NCI-H1417 treated with DMSO at 0.1 percent for 48 hours (cell line): ENCODE data around the gene SAMD11.

ENCODE experiments used
- DNase-seq: peaks from one replicate; lab custom pipeline; 2025; lab: John Stamatoyannopoulos, UW

The SAMD11 gene

DNA sequence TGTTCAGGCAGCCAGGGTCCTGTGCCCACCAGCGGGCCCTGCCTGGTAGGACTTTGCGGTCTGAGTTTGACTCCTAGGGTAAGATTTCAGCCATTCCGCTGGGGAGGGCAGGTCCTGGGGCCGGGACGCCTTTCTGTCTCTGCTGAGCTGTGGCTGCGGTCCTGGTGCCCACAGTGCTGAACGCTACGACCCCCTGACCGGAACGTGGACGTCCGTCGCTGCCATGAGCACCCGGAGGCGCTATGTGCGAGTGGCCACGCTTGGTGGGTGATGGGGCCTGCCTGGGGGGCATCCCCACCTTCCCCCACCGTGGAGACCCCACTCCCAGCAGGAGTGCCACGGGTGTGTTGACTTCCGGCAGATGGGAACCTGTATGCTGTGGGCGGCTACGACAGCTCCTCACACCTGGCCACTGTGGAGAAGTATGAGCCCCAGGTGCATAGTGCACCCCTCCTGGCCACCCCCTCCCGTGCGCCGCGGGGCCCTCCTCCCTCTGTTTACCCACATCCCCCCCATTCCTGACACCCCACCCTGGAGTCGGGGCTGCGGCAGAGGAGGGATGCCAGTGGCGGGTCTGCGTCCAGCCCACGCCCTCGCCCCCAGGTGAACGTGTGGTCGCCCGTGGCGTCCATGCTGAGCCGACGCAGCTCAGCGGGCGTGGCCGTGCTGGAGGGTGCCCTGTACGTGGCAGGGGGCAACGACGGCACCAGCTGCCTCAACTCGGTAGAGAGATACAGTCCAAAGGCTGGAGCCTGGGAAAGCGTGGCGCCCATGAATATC, 40.2 kb downstream of the SAMD11 start:
- no peak for DNase-seq

DNA sequence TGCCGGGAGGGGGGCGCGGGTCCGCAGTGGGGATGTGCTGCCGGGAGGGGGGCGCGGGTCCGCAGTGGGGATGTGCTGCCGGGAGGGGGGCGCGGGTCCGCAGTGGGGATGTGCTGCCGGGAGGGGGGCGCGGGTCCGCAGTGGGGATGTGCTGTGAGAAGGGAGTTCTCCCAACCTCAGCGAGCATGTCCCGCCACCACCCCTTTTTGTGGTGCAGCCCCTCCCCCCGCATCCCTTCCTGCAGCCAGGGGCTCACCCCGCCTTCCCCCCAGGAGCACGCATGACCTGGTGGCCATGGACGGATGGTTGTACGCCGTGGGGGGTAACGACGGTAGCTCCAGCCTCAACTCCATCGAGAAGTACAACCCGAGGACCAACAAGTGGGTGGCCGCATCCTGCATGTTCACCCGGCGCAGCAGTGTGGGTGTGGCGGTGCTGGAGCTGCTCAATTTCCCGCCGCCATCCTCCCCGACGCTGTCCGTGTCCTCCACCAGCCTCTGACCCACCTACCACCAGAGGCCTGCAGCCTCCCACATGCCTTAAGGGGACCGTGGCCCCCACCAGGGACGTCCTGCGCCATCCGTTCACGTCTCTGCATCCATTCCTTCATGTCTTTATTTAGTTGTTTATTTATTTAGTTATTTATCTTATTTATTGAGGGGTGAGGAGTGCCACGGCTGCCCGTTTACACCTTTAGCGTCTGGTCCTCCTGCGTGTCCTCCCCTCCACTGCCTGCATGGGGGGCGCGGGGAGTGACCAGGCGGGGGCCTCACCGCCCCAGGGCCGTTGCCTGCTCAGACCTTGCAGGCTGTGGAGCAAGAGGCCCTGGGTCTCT, 41.2 kb downstream of the SAMD11 start:
- no peak for DNase-seq

DNA sequence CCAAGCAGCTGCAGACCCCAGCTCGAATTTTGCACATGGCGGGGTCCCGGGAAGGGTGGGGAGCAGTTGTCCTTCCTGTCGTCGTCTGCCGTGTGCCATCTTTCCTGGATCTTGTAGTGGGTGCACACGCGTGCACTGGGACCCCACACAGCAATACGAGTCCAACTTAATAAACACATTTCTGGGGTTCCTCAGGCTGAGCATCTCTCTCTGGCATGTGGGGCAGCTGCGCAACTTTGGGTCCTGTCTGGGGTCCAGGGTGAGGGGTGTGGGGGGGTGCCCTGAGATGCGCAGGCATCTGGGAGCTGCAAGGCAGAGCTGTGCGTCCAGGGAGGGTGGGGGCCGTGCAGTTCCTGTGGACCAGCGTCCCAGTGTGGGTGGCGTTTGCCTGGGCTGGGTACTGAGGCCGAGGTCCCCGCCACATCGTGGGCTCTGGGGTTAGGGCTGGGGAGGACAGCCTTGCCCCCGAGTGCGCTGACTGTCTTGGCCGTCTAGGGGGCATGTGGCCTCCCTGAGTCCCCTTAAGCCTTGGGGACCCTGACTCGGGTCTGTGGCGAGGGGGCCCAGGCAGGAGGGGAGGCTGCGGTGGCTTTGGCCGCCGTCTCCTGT, 41.9 kb downstream of the SAMD11 start:
- DNase-seq: no peak

GRCh38 chr1:966135-966703, 42.5 kb downstream of the SAMD11 start, which contains the start of gene PLEKHN1:
Gene PLEKHN1 (plus strand): TSS chr1:966482. CDS start chr1:966532, 50 bp downstream.
- DNase-seq: no peak

DNA sequence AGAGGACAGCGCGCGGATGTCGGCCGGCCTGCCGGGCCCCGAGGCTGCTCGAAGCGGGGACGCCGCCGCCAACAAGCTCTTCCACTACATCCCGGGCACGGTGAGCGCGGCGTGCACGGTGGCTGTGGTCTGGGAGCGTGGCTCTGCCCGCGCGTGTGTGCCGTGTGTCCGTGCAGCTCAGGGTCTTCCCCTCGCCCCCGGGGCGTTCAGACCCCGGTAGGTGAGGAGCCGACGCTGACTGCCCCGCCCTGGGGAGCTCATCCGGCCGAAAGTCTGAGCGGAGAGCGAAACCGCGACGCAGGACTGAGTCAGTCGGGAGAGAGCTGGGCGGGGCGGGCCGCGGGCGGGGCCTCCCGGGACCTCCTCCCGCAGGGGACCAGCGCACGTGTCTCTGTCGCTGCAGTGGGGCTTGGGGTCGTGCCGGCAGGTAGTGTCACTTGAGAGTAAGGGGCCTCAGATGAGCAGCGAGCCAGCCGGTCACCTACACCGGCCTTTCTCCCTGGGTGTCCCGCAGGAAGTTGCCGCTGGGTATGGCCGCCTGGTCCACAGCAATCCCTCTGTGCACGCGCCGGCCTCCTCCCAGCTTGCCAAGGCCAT, 43.1 kb downstream of the SAMD11 start:
- no peak for DNase-seq

DNA sequence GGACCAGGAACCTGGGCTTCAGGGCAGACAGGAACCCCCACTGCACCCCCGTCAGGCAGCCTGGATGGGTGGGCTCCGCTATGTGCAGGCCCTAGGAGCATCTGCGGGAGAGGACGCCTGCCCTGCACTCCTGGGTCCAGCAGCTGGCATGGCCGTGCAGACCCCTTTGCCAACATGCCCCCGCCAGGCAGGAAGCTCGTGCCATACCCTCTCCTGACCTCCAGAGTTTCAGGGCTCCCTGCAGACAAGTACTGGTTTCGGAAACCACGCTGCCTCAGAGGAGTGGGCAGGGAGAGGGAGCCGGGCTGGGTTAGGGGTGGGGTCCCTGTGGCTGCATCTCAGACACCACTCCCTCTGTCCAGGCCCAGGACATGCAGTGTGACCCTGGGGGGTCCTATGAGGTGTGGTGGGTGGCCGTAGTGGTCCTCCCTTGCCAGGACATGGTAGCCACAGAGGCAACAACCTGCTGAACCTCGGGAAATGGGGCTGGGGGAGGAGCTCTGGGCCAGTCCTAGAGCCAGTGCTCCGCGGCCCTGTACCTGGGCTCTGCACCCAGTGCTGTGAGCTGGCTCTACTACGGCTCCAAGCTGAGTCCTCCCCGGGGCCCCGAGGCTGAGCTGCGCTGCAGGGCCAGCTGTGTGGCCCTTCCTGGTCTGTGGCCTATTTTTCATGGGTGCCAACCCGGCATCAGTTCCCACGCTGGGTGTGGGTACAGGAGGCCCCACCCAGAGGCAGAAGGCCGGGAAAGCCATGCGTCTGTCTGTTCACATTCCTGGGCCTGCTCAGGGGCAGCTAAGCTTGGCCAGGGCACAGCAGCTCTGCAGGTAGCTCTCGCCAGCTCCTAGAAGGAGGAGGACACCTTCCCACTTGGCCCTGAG, 44.0 kb downstream of the SAMD11 start:
- no peak for DNase-seq

DNA sequence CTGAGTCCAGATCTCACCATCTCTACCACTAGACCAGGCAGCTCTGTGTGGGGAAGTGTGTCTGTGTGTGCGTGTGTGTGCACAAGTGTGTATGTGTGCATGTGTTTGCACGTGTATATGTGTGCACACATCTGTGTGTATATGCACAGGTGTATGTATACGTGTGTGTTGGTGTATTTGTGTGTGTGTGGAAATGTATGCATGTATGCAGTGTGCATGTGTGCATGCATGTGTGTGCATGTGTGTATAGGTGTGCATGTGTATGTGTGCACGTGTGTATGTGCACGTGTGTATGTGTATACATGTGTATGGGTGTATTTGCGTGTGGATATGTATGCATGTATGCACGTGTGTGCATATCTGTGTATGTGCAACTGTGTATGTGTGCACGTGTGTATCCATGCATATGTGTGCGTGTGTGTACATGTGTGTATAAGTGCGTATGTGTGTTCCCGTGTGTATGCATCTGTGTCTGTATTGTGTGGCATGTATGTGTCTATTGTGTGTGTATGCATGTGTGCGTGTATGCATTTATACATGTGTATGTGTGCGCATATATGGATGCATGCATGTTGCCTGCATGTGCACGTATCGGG, 45.6 kb downstream of the SAMD11 start:
- no peak for DNase-seq

DNA sequence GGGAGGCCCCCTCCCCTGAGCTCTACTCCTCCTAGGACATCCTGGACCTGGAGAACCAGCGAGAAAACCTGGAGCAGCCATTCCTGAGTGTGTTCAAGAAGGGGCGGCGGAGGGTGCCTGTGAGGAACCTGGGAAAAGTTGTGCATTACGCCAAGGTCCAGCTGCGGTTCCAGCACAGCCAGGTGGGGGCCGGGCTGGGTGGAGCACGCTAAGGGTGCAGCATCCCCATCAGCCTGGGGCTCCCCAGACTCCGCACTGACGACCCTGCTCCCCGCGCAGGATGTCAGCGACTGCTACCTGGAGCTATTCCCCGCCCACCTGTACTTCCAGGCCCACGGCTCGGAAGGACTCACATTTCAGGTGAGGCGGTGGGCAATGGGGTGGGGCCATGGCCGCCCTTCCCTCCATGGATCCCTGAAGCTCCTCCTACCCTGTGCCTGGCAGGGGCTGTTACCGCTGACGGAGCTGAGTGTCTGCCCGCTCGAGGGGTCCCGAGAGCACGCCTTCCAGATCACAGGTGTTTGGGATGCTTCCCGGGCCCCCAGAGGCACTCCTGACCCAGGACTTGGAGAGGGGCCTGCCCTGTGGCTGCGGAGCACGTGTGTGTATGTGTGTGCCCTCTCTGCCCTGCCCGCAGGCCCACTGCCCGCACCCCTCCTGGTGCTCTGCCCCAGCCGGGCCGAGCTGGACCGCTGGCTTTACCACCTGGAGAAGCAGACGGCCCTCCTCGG, 46.7 kb downstream of the SAMD11 start:
- no peak for DNase-seq

- DNase-seq: no peak
These were observed 47.4 kb downstream of the SAMD11 start for GRCh38 chr1:970973-971730.

DNA sequence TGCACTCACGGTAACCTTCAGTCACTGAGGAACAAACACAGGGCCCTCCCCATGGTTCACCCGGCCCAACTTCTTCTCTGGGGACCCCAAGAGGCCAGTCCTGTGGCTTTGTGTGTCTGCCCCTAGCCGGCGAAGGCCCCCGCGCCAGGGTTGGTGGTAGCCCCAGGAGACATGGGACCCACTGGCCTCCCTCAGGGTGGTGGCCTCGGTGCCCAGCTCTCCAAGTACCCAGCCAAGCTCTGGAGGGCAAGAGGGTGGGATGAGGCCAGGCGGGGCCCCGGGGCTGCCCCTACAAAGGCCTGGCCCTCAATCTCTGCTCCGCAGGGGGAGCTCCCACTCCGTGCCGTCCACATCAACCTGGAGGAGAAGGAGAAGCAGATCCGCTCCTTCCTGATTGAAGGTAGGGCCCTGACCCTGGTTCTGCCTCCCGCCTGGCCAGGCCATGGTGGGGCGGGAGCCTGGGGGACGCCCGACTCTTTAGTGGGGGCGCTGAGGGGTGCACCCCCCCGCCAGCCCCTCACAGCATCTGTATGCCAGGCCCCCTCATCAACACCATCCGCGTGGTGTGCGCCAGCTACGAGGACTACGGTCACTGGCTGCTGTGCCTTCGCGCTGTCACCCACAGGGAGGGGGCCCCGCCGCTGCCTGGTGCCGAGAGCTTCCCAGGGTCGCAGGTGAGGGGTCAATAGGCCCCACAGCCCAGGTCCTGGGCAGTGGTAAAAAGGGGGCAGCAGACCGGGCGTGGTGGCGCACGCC, 48.2 kb downstream of the SAMD11 start:
- DNase-seq: no peak

- no peak for DNase-seq
These were observed 49.2 kb downstream of the SAMD11 start for GRCh38 chr1:972726-973458.

DNA sequence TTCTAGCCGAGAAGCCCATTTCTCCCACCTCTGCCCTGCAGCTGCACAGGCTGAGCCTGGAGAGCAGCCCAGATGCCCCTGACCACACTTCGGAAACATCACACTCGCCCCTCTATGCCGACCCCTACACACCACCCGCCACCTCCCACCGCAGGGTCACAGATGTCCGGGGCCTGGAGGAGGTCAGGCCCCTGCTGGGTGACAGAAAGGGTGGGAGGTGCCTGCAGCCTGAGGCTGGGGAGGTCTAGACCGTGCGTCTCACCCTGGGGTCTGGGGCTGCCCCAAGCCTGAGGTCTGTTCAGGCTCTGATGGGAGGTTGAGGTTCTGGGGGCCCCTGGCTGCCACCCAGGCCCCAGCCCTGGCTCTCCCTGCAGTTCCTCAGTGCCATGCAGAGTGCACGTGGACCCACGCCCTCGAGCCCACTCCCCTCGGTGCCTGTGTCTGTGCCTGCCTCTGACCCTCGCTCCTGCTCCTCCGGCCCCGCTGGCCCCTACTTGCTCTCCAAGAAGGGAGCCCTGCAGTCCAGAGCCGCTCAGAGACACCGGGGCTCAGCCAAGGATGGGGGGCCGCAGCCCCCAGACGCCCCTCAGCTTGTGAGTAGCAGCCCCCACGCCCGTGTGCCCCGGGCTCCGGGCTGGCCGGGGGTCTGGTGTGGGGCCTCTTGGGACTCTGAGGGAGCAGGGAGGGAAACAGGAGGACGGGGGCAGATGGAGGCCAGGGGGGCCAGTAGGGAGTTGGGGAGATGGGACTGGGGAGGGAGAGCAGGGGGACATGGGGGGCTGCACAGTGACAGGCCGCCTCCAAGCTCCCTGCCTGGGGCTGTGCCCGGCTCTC, 50.0 kb downstream of the SAMD11 start:
- no peak for DNase-seq

DNA sequence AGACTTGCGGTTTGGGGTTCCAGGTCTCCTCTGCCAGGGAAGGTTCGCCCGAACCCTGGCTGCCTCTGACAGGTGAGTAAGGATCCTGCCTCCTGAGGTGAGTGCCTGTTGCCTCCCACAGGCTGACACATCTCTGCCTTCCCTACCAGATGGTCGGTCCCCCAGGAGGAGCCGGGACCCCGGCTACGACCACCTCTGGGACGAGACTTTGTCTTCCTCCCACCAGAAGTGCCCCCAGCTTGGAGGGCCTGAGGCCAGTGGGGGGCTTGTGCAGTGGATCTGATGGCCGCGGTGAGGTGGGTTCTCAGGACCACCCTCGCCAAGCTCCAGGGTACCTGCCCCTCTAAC, 50.5 kb downstream of the SAMD11 start:
- no peak for DNase-seq

DNA sequence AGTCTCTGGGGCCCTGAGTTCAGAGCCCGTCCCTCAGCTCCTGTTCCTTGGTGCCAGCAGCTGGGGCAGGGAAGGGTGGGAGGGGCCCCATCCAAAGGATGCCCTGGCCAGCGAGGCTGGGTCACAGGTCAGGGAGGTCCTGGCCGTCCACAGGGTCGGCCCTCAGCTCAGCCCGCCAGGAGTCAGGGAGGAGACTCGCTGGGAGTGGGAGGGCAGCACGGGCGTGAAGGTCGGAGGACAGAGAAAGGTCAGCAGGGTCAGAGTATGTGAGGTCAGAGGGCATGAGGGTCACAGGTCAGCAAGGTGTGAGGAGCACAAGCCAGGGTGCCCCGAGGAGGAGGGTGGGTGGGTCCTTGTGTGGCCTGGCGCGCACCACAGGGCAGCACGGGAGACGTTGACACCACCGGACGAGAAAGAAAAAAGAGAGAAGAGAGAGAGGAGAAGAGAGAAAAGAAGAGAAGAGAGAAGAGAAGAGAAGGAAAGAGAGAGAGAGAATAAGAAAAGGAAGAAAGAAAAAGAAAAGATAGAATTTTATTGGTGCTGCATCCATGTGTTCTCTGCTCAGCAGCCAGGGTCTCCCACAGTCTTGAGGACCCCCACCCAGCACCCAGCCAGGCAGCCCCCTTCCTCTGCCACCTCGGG, 51.1 kb downstream of the SAMD11 start:
- no peak for DNase-seq

GRCh38 chr1:975365-975764, 51.6 kb downstream of the SAMD11 start:
- DNase-seq: no peak

- DNase-seq: no peak
These were observed 52.4 kb downstream of the SAMD11 start for GRCh38 chr1:975896-976683.
